Karpas-422 (cell line): Measurements from ENCODE around the gene SRRM3. TPM values are rescaled to one million over a fixed set of nuclear protein-coding genes. Genes with fewer than 3 reads are reported as not detected.
"Not testable (repeated sequence)": the region's sequence is repeated elsewhere in the genome, so short reads cannot be mapped to it uniquely, and the experiment has no call there.

ENCODE experiments used
- DNase-seq: peaks from one replicate; pipeline ENCODE4 v3.0.0-alpha.2; 2015
- H2AFZ ChIP-seq: fragments of 200-600 bp; sonication (generic); 2 replicates; pipeline ENCODE4 v1.6.1; 2014; ENCODE audit warnings: antibody characterized with exemption, low read length, mixed read lengths
- H3K27ac ChIP-seq: fragments of 200-600 bp; sonication (generic); 2 replicates; pipeline ENCODE4 v1.5.1; 2014; ENCODE audit warnings: mild to moderate bottlenecking, low read length, moderate library complexity
- H3K27me3 ChIP-seq: fragments of 200-600 bp; sonication (generic); 2 replicates; pipeline ENCODE4 v1.6.1; 2014; ENCODE audit warnings: low read length, mixed read lengths
- H3K36me3 ChIP-seq: fragments of 200-600 bp; sonication (generic); 2 replicates; pipeline ENCODE4 v1.6.1; 2014; ENCODE audit warnings: low read length, mixed read lengths; ENCODE audit not compliant: insufficient read depth
- H3K4me1 ChIP-seq: fragments of 200-600 bp; sonication (generic); 2 replicates; pipeline ENCODE4 v1.6.1; 2014; ENCODE audit warnings: mild to moderate bottlenecking, low read length, mixed read lengths
- H3K4me2 ChIP-seq: fragments of 200-600 bp; sonication (generic); 2 replicates; pipeline ENCODE4 v1.6.1; 2014; ENCODE audit warnings: low read length, low read depth, mild to moderate bottlenecking; ENCODE audit not compliant: poor library complexity, severe bottlenecking
- H3K4me3 ChIP-seq: fragments of 200-600 bp; sonication (generic); 2 replicates; pipeline ENCODE4 v1.5.1; 2014; ENCODE audit warnings: mild to moderate bottlenecking, antibody characterized with exemption, low read length, mixed read lengths
- H3K79me2 ChIP-seq: fragments of 200-600 bp; sonication (generic); 2 replicates; pipeline ENCODE4 v1.6.1; 2014; ENCODE audit warnings: mild to moderate bottlenecking, low read length, mixed read lengths
- H3K9ac ChIP-seq: fragments of 200-600 bp; sonication (generic); 2 replicates; pipeline ENCODE4 v1.6.0; 2014; ENCODE audit warnings: low read length
- H3K9me2 ChIP-seq: fragments of 200-600 bp; sonication (generic), shearing (Covaris generic); replicated peaks from 2 replicates; pipeline ENCODE4 v1.6.0; 2014; ENCODE audit warnings: mild to moderate bottlenecking, low read length, moderate library complexity; ENCODE audit not compliant: insufficient read depth
- H3K9me3 ChIP-seq: fragments of 300-700, 200-600 bp; sonication (generic); 2 replicates; pipeline ENCODE4 v1.6.1; 2014; ENCODE audit warnings: low read length, mixed read lengths
- H4K20me1 ChIP-seq: fragments of 200-600 bp; sonication (generic); 2 replicates; pipeline ENCODE4 v1.6.1; 2014; ENCODE audit warnings: mild to moderate bottlenecking, antibody characterized with exemption, low read length, low read depth; ENCODE audit not compliant: insufficient read depth
- total RNA-seq: library from RNA; depleted of rRNA; stranded (reverse); fragments of >200 nt; shearing (Covaris generic); gene quantifications from 2 replicates; pipeline ENCODE4 v1.2.3, GENCODE V29; 2014; ENCODE audit warnings: low replicate concordance

The SRRM3 gene
- total RNA-seq, 1 experiment from 2014 or later = not detected

GRCh38 chr7:76198202-76198601 is 3.5 kb upstream of the SRRM3 start:
- no peak for DNase-seq
- H3K9ac ChIP-seq = no peak overlapping the region
- H3K9me2 ChIP-seq = no peaks in the 10 kb centered on the region
- no peaks in the 10 kb centered on the region for H3K27me3 ChIP-seq
- no peak overlapping the region for H3K27ac ChIP-seq
- no peaks in the 10 kb centered on the region for H3K36me3 ChIP-seq
- no peaks in the 10 kb centered on the region for H4K20me1 ChIP-seq
- no peaks in the 10 kb centered on the region for H3K4me1 ChIP-seq
- no peaks in the 10 kb centered on the region for H3K79me2 ChIP-seq
- no peak overlapping the region for H3K4me3 ChIP-seq
- no peak overlapping the region for H2AFZ ChIP-seq
- no peak overlapping the region for H3K4me2 ChIP-seq
- H3K9me3 ChIP-seq = no peaks in the 10 kb centered on the region

DNA sequence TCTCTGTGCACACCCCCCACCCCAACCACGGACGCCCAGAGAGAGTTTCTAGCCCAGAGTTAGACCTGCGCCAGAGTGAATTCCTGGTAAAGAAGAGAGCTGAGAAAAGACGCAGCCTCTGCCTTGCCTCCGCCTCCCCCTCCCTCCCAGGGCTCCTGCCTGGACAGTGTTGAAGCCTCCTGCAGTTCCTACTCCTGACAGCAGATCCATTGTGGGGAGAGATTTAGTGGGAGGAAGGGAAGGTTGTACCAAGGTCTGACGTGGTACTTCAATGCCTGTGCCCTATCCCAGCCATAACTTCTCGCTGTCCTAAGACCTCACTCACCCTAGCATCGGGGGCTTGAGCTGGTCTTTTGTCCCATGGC is 952 bp downstream of the SRRM3 start:
- no peaks in the 10 kb centered on the region for H3K9me3 ChIP-seq
- no peak for DNase-seq
- H3K4me3 ChIP-seq = no peak overlapping the region
- H3K79me2 ChIP-seq = no peaks in the 10 kb centered on the region
- no peak overlapping the region for H3K9ac ChIP-seq
- H2AFZ ChIP-seq = no peak overlapping the region
- no peaks in the 10 kb centered on the region for H3K36me3 ChIP-seq
- H3K27me3 ChIP-seq = no peaks in the 10 kb centered on the region
- H3K4me2 ChIP-seq = no peak overlapping the region
- no peak overlapping the region for H3K27ac ChIP-seq
- no peaks in the 10 kb centered on the region for H3K4me1 ChIP-seq
- no peaks in the 10 kb centered on the region for H4K20me1 ChIP-seq
- no peaks in the 10 kb centered on the region for H3K9me2 ChIP-seq

DNA sequence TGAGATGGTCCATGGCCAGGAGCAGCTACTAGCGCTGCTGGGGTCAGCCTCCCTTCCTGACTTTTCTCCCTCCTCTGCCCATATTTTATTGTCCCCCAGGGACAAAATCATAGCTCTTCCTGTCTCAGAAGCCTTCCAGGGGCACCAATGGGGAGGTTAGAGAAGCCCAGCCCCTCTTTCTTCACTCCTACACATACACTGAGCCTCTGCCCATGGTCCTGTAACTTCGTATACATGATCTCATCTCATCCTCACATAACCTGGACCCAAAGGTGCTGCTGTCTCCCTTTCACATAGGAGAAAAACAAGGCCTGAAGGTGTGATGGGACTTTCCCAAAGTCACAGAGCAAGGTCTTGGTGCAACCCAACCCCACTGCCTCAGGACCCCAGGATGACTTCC is 2.5 kb downstream of the SRRM3 start:
- Histone ChIP-seq H3K4me1 (no peaks in the 10 kb centered on the region), H3K9ac (no peak overlapping the region), H3K4me2 (no peak overlapping the region), H3K36me3 (no peaks in the 10 kb centered on the region), H2AFZ (no peak overlapping the region), H3K9me3 (no peaks in the 10 kb centered on the region), H4K20me1 (no peaks in the 10 kb centered on the region), H3K27me3 (no peaks in the 10 kb centered on the region), H3K9me2 (no peaks in the 10 kb centered on the region), H3K27ac (no peak overlapping the region), H3K4me3 (no peak overlapping the region), H3K79me2 (no peaks in the 10 kb centered on the region)
- no peak for DNase-seq

DNA sequence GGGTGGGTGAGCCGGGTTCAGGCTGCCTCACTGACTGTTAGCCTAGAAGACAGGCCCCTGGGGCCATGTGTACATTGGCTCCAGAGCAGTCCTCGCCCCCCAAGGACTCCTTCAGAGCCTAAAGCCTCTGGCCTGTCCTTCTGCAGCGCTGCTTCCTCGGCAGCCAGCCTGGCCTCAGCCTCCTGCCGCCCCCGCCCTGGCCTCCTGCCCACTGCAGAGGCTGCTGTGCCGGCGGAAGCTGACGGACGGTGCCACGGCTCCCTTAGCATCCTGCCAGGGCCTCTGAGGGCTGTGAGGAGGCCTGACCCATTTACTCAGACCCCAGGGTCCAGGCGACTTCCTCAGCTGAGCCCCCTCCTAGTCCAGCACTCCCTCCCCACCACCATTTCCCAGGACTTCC is 4.9 kb downstream of the SRRM3 start:
- H3K27me3 ChIP-seq = no peaks in the 10 kb centered on the region
- H3K9me2 ChIP-seq = no peaks in the 10 kb centered on the region
- no peak overlapping the region for H3K4me3 ChIP-seq
- no peak overlapping the region for H3K4me2 ChIP-seq
- no peak overlapping the region for H3K27ac ChIP-seq
- H3K36me3 ChIP-seq = no peaks in the 10 kb centered on the region
- H3K79me2 ChIP-seq = no peaks in the 10 kb centered on the region
- no peak for DNase-seq
- no peaks in the 10 kb centered on the region for H4K20me1 ChIP-seq
- no peak overlapping the region for H2AFZ ChIP-seq
- no peaks in the 10 kb centered on the region for H3K4me1 ChIP-seq
- no peaks in the 10 kb centered on the region for H3K9me3 ChIP-seq
- no peak overlapping the region for H3K9ac ChIP-seq

- Histone ChIP-seq H3K36me3 (no peaks in the 10 kb centered on the region), H3K4me3 (no peak overlapping the region), H3K27ac (no peak overlapping the region), H3K79me2 (no peaks in the 10 kb centered on the region), H3K9ac (no peak overlapping the region), H3K4me2 (no peak overlapping the region), H3K4me1 (no peaks in the 10 kb centered on the region), H3K9me3 (no peaks in the 10 kb centered on the region), H2AFZ (no peak overlapping the region), H3K27me3 (no peaks in the 10 kb centered on the region), H3K9me2 (no peaks in the 10 kb centered on the region), H4K20me1 (no peaks in the 10 kb centered on the region)
- peak; percentile 34 for DNase-seq
These were observed 7.6 kb downstream of the SRRM3 start for GRCh38 chr7:76209310-76209709.

GRCh38 chr7:76211216-76211615 is 9.5 kb downstream of the SRRM3 start:
- Histone ChIP-seq H3K27me3 (no peaks in the 10 kb centered on the region), H3K4me3 (no peak overlapping the region), H3K9me3 (no peaks in the 10 kb centered on the region), H4K20me1 (no peaks in the 10 kb centered on the region), H3K27ac (no peak overlapping the region), H3K9me2 (no peaks in the 10 kb centered on the region), H3K36me3 (no peaks in the 10 kb centered on the region), H3K4me1 (no peaks in the 10 kb centered on the region), H2AFZ (no peak overlapping the region), H3K4me2 (no peak overlapping the region), H3K79me2 (no peaks in the 10 kb centered on the region), H3K9ac (no peak overlapping the region)
- no peak for DNase-seq

DNA sequence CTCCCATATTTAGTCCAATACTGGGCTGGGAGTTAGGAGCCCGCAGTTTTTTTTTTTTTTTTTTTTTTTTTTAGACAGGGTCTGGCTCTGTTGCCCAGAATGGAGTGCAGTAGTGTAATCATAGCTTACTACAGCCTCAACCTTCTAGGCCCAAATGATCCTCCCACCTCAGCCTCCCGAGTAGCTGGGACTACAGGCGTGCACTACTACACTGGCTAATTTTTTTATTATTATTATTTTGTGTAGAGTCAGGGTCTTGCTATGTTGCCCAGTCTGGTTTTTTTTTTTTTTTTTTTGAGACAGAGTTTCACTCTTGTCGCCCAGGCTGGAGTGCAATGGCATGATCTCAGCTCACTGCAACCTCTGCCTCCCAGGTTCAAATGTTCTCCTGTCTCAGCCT is 13.7 kb downstream of the SRRM3 start:
- not testable (repeated sequence) for H4K20me1 ChIP-seq, H3K79me2 ChIP-seq, H3K9me2 ChIP-seq, H2AFZ ChIP-seq, H3K36me3 ChIP-seq, H3K4me1 ChIP-seq, H3K27me3 ChIP-seq, H3K27ac ChIP-seq, H3K9me3 ChIP-seq, H3K9ac ChIP-seq, DNase-seq, H3K4me2 ChIP-seq, H3K4me3 ChIP-seq

DNA sequence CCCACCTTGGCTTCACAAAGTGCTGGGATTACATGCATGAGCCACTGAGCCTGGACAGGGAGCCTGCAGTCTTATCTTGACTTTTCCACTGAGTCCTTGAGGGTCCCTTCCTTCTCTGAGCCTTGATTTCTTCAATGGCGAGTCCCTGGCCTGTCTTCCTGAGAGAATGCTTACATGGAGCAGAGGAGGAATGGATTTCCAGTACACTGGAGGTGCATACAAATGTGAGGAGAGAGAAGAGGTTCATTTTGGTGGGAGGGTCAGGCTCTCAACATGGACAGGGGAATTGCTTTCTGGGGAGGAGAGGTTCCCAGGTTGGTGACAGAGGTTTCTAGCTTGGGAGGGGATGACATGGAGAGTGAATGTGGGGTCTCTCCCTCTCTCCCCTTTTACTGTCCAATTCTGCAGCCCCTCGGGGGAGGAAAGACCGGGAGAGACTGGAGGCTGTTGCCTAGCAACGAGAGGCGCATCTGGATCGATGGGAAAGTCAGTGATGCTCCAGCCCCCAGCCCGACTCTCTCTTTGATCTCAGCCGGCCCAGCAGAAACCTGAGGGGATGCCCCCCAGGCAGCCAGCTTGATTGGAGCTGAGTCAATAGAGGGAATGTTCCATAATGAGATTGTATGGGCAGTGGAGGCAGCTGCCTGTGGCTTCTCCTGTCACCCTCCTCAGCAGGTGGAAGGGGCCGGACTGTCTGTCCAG is 14.8 kb downstream of the SRRM3 start:
- Histone ChIP-seq H3K79me2 (no peaks in the 10 kb centered on the region), H4K20me1 (no peaks in the 10 kb centered on the region), H3K27ac (no peak overlapping the region), H3K4me2 (no peak overlapping the region), H3K4me1 (no peaks in the 10 kb centered on the region), H3K9me3 (no peaks in the 10 kb centered on the region), H2AFZ (no peak overlapping the region), H3K9ac (no peak overlapping the region), H3K4me3 (no peak overlapping the region), H3K27me3 (no peaks in the 10 kb centered on the region), H3K36me3 (no peaks in the 10 kb centered on the region), H3K9me2 (no peaks in the 10 kb centered on the region)
- DNase-seq = no peak
